Measurements from ENCODE around the gene MRM1. TPM values are rescaled to one million over a fixed set of nuclear protein-coding genes. Genes with fewer than 3 reads are reported as not detected.

The MRM1 gene
- total RNA-seq, 1 experiment from 2014 or later = 16.5 TPM

DNA sequence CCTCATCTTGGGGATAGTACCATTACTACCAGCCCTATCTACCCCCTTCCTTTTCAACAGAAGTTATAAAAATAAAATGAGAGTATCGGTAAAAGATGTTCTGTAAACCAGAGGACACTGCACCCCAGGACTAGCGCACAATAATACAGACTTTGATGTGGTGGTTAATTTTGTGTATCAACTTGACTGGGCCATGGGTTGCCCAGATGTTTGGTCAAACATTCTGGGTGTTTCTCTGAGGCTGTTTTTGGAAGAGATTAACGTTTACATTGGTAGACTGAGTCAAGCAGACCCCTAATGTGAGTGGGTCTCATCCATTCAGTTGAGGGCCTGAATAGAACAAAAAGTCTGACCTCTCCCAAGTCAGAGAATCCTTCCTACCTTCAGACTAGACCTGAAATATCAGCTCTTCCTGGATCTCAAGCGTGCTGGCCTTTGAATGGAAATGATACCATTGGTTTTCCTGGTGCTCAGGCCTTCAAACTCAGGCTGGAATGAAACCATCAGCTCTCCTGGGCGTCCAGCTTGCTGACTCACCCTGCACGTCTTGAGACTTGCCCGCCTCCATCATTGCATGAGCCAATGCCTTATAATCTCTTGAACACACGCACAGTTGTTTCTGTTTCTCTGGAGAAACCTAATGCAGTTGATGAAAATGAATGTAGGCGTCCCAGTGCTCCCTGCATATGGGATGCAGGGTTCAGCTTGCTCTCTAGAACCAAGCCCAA, 10.1 kb downstream of the MRM1 start:
- peaks cover 8% of the 10 kb centered on the region; the same call in 1 of the 2 replicates for H3K9me3 Mint-ChIP-seq
- no peaks in the 10 kb centered on the region for H3K27me3 Mint-ChIP-seq (ENCODE audit: low read depth)
- ATAC-seq (no peak), DNase-seq (ENCODE audit: low spot score) (no peak)
- H3K4me3 Mint-ChIP-seq = no peak overlapping the region
- H3K27ac Mint-ChIP-seq = 0 out of 2 replicates have a peak overlapping the region, but pooled peaks have one; percentile 45
- H3K4me1 Mint-ChIP-seq = peaks cover 44% of the 10 kb centered on the region
- ChIA-PET POLR2A (no interaction called here), CTCF (interaction anchor here (1.5 to 8.1 kb wide), 2 partner anchors 9 to 18 kb away, joined by 3 to 87 read pairs; partner anchors contain the start of gene MRM1)
- TF ChIP-seq ZNF416 (CRISPR knock-in tag; IDR thresholded peaks at IDR 0.05) (no peak), NR3C1 (CRISPR knock-in tag; conservative IDR thresholded peaks at IDR 0.05; ENCODE audit: low read depth) (no peak), GTF2I (CRISPR knock-in tag; conservative IDR thresholded peaks at IDR 0.05) (no peak), SOX15 (CRISPR knock-in tag; IDR thresholded peaks at IDR 0.05) (no peak)
- TF ChIP-seq, protein P1, sequence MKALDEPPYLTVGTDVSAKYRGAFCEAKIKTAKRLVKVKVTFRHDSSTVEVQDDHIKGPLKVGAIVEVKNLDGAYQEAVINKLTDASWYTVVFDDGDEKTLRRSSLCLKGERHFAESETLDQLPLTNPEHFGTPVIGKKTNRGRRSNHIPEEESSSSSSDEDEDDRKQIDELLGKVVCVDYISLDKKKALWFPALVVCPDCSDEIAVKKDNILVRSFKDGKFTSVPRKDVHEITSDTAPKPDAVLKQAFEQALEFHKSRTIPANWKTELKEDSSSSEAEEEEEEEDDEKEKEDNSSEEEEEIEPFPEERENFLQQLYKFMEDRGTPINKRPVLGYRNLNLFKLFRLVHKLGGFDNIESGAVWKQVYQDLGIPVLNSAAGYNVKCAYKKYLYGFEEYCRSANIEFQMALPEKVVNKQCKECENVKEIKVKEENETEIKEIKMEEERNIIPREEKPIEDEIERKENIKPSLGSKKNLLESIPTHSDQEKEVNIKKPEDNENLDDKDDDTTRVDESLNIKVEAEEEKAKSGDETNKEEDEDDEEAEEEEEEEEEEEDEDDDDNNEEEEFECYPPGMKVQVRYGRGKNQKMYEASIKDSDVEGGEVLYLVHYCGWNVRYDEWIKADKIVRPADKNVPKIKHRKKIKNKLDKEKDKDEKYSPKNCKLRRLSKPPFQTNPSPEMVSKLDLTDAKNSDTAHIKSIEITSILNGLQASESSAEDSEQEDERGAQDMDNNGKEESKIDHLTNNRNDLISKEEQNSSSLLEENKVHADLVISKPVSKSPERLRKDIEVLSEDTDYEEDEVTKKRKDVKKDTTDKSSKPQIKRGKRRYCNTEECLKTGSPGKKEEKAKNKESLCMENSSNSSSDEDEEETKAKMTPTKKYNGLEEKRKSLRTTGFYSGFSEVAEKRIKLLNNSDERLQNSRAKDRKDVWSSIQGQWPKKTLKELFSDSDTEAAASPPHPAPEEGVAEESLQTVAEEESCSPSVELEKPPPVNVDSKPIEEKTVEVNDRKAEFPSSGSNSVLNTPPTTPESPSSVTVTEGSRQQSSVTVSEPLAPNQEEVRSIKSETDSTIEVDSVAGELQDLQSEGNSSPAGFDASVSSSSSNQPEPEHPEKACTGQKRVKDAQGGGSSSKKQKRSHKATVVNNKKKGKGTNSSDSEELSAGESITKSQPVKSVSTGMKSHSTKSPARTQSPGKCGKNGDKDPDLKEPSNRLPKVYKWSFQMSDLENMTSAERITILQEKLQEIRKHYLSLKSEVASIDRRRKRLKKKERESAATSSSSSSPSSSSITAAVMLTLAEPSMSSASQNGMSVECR (CRISPR knock-in tag; IDR thresholded peaks at IDR 0.05; ENCODE audit: borderline replicate concordance) = no peak
- peaks cover 9% of the 10 kb centered on the region for H3K36me3 Mint-ChIP-seq

DNA sequence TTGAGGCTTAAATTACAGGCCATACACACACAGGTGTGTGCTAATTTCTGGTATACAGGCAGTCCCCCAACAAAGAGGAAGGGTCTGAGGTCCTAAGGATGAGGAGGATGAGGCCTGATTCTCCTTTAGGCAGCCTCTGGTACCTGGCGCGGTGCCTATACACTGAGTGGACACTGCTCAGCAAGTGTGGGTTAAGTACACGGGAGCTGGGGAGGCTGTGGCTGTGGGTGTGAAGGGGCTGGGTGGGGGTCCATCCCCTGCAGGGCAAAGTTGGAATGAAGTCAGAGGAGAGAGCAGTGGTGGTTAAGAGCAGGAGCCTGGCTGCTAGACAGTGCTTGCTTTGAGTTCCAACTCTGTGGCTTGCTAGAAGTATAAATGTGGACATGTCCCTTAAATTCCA, 10.9 kb downstream of the MRM1 start:
- H3K27ac Mint-ChIP-seq = no peak overlapping the region
- DNase-seq (ENCODE audit: low spot score) (no peak), ATAC-seq (no peak)
- H3K4me3 Mint-ChIP-seq = no peak overlapping the region
- H3K9me3 Mint-ChIP-seq = peaks cover 8% of the 10 kb centered on the region; the same call in 1 of the 2 replicates
- TF ChIP-seq, protein P2, sequence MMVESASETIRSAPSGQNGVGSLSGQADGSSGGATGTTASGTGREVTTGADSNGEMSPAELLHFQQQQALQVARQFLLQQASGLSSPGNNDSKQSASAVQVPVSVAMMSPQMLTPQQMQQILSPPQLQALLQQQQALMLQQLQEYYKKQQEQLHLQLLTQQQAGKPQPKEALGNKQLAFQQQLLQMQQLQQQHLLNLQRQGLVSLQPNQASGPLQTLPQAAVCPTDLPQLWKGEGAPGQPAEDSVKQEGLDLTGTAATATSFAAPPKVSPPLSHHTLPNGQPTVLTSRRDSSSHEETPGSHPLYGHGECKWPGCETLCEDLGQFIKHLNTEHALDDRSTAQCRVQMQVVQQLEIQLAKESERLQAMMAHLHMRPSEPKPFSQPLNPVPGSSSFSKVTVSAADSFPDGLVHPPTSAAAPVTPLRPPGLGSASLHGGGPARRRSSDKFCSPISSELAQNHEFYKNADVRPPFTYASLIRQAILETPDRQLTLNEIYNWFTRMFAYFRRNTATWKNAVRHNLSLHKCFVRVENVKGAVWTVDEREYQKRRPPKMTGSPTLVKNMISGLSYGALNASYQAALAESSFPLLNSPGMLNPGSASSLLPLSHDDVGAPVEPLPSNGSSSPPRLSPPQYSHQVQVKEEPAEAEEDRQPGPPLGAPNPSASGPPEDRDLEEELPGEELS (CRISPR knock-in tag; IDR thresholded peaks at IDR 0.05) = no peak
- no peak for TF ChIP-seq ZNF671 (CRISPR knock-in tag; IDR thresholded peaks at IDR 0.05)
- TF ChIP-seq SP1 (CRISPR knock-in tag; conservative IDR thresholded peaks at IDR 0.05) = no peak
- H3K36me3 Mint-ChIP-seq = peaks cover 9% of the 10 kb centered on the region
- peaks cover 44% of the 10 kb centered on the region for H3K4me1 Mint-ChIP-seq
- no peaks in the 10 kb centered on the region for H3K27me3 Mint-ChIP-seq (ENCODE audit: low read depth)
- ChIA-PET POLR2A (no interaction called here), CTCF (interaction anchor here (1.8 to 8.1 kb wide), 3 partner anchors 10 to 143 kb away, joined by 6 to 87 read pairs (median 60); partner anchors contain the start of gene MRM1)

DNA sequence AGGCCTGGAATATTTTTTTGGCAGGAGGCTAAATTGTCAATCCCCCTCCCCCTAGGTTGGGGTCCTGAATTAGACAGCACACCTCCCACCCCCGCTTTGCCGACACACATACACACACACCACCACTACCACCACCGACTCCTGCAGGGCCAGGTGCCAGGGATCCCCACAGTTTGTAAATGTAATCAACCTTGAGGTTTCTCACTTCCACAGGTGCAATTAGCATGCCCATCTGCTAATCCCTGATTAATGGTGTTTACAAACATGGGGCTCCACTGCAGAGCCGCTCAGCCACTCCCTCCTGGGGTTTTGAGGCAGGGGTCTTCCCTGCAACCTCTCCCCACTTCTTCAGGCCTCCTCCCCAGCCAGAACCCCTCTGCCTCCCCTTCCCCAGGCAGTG, 11.8 kb downstream of the MRM1 start:
- H3K4me1 Mint-ChIP-seq = peaks cover 44% of the 10 kb centered on the region
- no peak overlapping the region for H3K4me3 Mint-ChIP-seq
- H3K36me3 Mint-ChIP-seq = peaks cover 9% of the 10 kb centered on the region
- H3K27me3 Mint-ChIP-seq (ENCODE audit: low read depth) = no peaks in the 10 kb centered on the region
- no peak for TF ChIP-seq AFF4 (CRISPR knock-in tag; IDR thresholded peaks at IDR 0.05; ENCODE audit: borderline replicate concordance)
- TF ChIP-seq FOXK1 (CRISPR knock-in tag; IDR thresholded peaks at IDR 0.05) = 0 out of 2 replicates have a peak, but pooled peaks have one; percentile 16
- TF ChIP-seq FOXJ3 (CRISPR knock-in tag; IDR thresholded peaks at IDR 0.05; ENCODE audit: borderline replicate concordance) = no peak
- no peak for TF ChIP-seq ZNF219 (CRISPR knock-in tag; IDR thresholded peaks at IDR 0.05; ENCODE audit: borderline replicate concordance)
- ATAC-seq = no peak
- ChIA-PET POLR2A (interaction anchor here (1.9 kb wide), 1 partner anchor 11 kb away, joined by 9 read pairs; the partner anchor contains the start of gene MRM1), CTCF (interaction anchor here (1.8 to 8.1 kb wide), 3 partner anchors 10 to 143 kb away, joined by 6 to 87 read pairs (median 60); partner anchors contain the start of gene MRM1)
- 0 out of 2 replicates have a peak overlapping the region, but pooled peaks have one; percentile 43 for H3K27ac Mint-ChIP-seq
- no peak for DNase-seq (ENCODE audit: low spot score)
- H3K9me3 Mint-ChIP-seq = peaks cover 8% of the 10 kb centered on the region; the same call in 1 of the 2 replicates

Measured in WTC11 (cell line).